T-helper 2 cell (primary cell): ENCODE results near the gene TNFAIP6.

Source experiments
- DNase-seq, 5 experiments: peaks; one replicate each; pipeline versions ENCODE4 v3.0.0 to v3.0.0-alpha.2; 2012 to 2022

The TNFAIP6 gene

GRCh38 chr2:151422917-151423439, 65.6 kb downstream of the TNFAIP6 start:
- peak in 1 of 5 experiments; percentile 48 for DNase-seq

GRCh38 chr2:151423760-151424159, 66.4 kb downstream of the TNFAIP6 start:
- peak in 2 of 5 experiments; percentile 50 to 53 for DNase-seq
